Sigmoid colon (tissue), 4 donors: ENCODE results near the gene LATS2.

ENCODE experiments used
- CTCF ChIP-seq, 4 experiments: fragments of 450-650 bp in 3 of 4; fragments of 200-600 bp in 1 of 4; IDR thresholded peaks; one replicate each; pipeline ENCODE4 v1.5.1; 2016 to 2019; ENCODE audit warnings: antibody characterized with exemption in 4 of 4, mild to moderate bottlenecking in 3 of 4, moderate library complexity in 2 of 4
- POLR2AphosphoS5 ChIP-seq, 4 donors: sonication (generic); formaldehyde crosslinking; IDR thresholded peaks; one replicate each; pipeline ENCODE4 v1.6.1; 2017; ENCODE audit warnings: antibody characterized with exemption in 4 of 4

GRCh38 chr13:21101865-21102576 is 40.6 kb upstream of the LATS2 start:
- TF ChIP-seq CTCF (IDR thresholded peaks at IDR 0.05), result no peak
- no peak for TF ChIP-seq POLR2AphosphoS5 (IDR thresholded peaks at IDR 0.05)
